H1 (cell line): ENCODE data around the gene LCN15. TPM values are rescaled to one million over a fixed set of nuclear protein-coding genes. Genes with fewer than 3 reads are reported as not detected.
"Not testable (repeated sequence)": the region's sequence is repeated elsewhere in the genome, so short reads cannot be mapped to it uniquely, and the experiment has no call there.

Experiments
- CTCF ChIA-PET: fragments of 300-600 bp; sonication (Branson Sonifier 250); formaldehyde crosslinking; loops from one replicate; lab custom pipeline; 2021; ENCODE audit not compliant: partially characterized antibody; lab: Charles Lee
- POLR2A ChIA-PET: fragments of 300-600 bp; sonication (Branson Sonifier 250); formaldehyde crosslinking; loops from one replicate; lab custom pipeline; 2021; ENCODE audit warnings: inconsistent platforms; ENCODE audit not compliant: partially characterized antibody; lab: Charles Lee
- DNase-seq, 2 experiments: peaks; one replicate each; pipeline versions ENCODE4 v3.0.0 to v3.0.0-alpha.2; 2010 to 2022; ENCODE audit warnings: low spot score in 2 of 2, low read depth in 1 of 2, mixed read lengths in 1 of 2
- FAIRE-seq: peaks from 2 replicates; lab custom pipeline; 2011; peaks lifted over from hg19 to GRCh38; lab: Jason Lieb, UNC
- H2AFZ ChIP-seq: 2 replicates; pipeline ENCODE4 v1.8.1; 2012; ENCODE audit warnings: low read length, inconsistent platforms
- H2AK5ac ChIP-seq: 2 replicates; pipeline ENCODE4 v1.6.1; 2013; ENCODE audit warnings: low read depth, low read length
- H2BK120ac ChIP-seq: replicated peaks from 2 replicates; pipeline ENCODE3; 2013; ENCODE audit warnings: low read depth, low read length, inconsistent platforms
- H2BK12ac ChIP-seq: 2 replicates; pipeline ENCODE4 v1.6.1; 2013; ENCODE audit warnings: low read depth, low read length
- H2BK15ac ChIP-seq: 2 replicates; pipeline ENCODE4 v1.6.1; 2013; ENCODE audit warnings: low read length
- H2BK20ac ChIP-seq: 2 replicates; pipeline ENCODE4 v1.6.1; 2013; ENCODE audit warnings: low read length
- H2BK5ac ChIP-seq: 2 replicates; pipeline ENCODE4 v1.6.1; 2013; ENCODE audit warnings: low read depth, low read length
- H3K14ac ChIP-seq: 2 replicates; pipeline ENCODE4 v1.6.1; 2013; ENCODE audit warnings: inconsistent platforms; ENCODE audit not compliant: insufficient read length
- H3K18ac ChIP-seq: 2 replicates; pipeline ENCODE4 v1.6.1; 2013; ENCODE audit warnings: low read length; ENCODE audit errors: extremely low read depth
- H3K23ac ChIP-seq: 2 replicates; pipeline ENCODE4 v1.6.1; 2013; ENCODE audit warnings: inconsistent platforms; ENCODE audit not compliant: insufficient read length
- H3K23me2 ChIP-seq: 2 replicates; pipeline ENCODE4 v1.6.1; 2013; ENCODE audit warnings: low read depth, low read length
- H3K27ac ChIP-seq: 2 replicates; pipeline ENCODE4 v1.6.1; 2011; ENCODE audit warnings: low read depth, low read length, inconsistent platforms
- H3K27me3 ChIP-seq, 4 experiments: replicated peaks in 1 of 4; 1 replicate in 1 of 4; 2 replicates in 3 of 4; pipeline versions ENCODE4 v1.6.1 to v1.8.1; 2011 to 2013; ENCODE audit warnings: low read length in 3 of 4, mild to moderate bottlenecking in 3 of 4, inconsistent platforms in 2 of 4, mixed read lengths in 2 of 4, moderate library complexity in 1 of 4; ENCODE audit not compliant: control insufficient read depth in 3 of 4, insufficient read depth in 3 of 4; ENCODE audit errors: extremely low read depth in 1 of 4
- H3K36me3 ChIP-seq, 4 experiments: 2 replicates each; pipeline versions ENCODE4 v1.6.1 to v1.8.1; 2011 to 2013; ENCODE audit warnings: mild to moderate bottlenecking in 4 of 4, low read length in 3 of 4, moderate library complexity in 2 of 4, control low read depth in 1 of 4, inconsistent platforms in 1 of 4; ENCODE audit not compliant: insufficient read depth in 4 of 4, control insufficient read depth in 2 of 4
- H3K4ac ChIP-seq: replicated peaks from 2 replicates; pipeline ENCODE3; 2013; ENCODE audit warnings: low read length, low read depth, mixed read lengths, inconsistent platforms; ENCODE audit not compliant: insufficient read length
- H3K4me1 ChIP-seq, 4 experiments: replicated peaks in 1 of 4; 1 replicate in 1 of 4; 2 replicates in 3 of 4; pipeline versions ENCODE4 v1.6.1 to v1.8.1; 2011 to 2013; ENCODE audit warnings: low read length in 3 of 4, inconsistent platforms in 2 of 4, mixed read lengths in 1 of 4; ENCODE audit not compliant: insufficient read depth in 4 of 4, control insufficient read depth in 3 of 4
- H3K4me2 ChIP-seq, 2 experiments: 2 replicates each; pipeline versions ENCODE4 v1.6.1 to v1.8.1; 2011 to 2013; ENCODE audit warnings: low read depth in 2 of 2, low read length in 2 of 2, control low read depth in 1 of 2, inconsistent platforms in 1 of 2, mild to moderate bottlenecking in 1 of 2; ENCODE audit not compliant: insufficient read depth in 1 of 2
- H3K4me3 ChIP-seq, 4 experiments: fragments of 200-600, 300-600 bp in 1 of 4; sonication (generic), shearing (Covaris generic), sonication (Bioruptor Twin) in 1 of 4; 2 replicates each; pipeline versions ENCODE4 v1.5.1 to v1.8.1; 2011 to 2016; ENCODE audit warnings: low read length in 4 of 4, low read depth in 3 of 4, control low read depth in 2 of 4, inconsistent platforms in 2 of 4, mild to moderate bottlenecking in 2 of 4, mixed read lengths in 1 of 4, moderate library complexity in 1 of 4; ENCODE audit not compliant: insufficient read depth in 2 of 4; ENCODE audit errors: extremely low read depth in 1 of 4
- H3K56ac ChIP-seq: replicated peaks from 2 replicates; pipeline ENCODE3; 2013; ENCODE audit warnings: low read depth, mild to moderate bottlenecking, mixed read lengths, low read length, inconsistent platforms; ENCODE audit not compliant: insufficient read length
- H3K79me1 ChIP-seq: 2 replicates; pipeline ENCODE4 v1.6.1; 2013; ENCODE audit warnings: low read depth, low read length, control low read depth
- H3K79me2 ChIP-seq, 2 experiments: 2 replicates each; pipeline versions ENCODE4 v1.6.1 to v1.8.1; 2012 to 2013; ENCODE audit warnings: low read length in 2 of 2, mild to moderate bottlenecking in 2 of 2, inconsistent platforms in 1 of 2; ENCODE audit not compliant: insufficient read depth in 2 of 2, control insufficient read depth in 1 of 2
- H3K9ac ChIP-seq, 4 experiments: replicated peaks in 1 of 4; 1 replicate in 1 of 4; 2 replicates in 3 of 4; pipeline versions ENCODE4 v1.6.1 to v1.8.1; 2011 to 2013; ENCODE audit warnings: low read depth in 3 of 4, low read length in 3 of 4, control low read depth in 2 of 4, mild to moderate bottlenecking in 2 of 4, moderate library complexity in 2 of 4, inconsistent platforms in 1 of 4; ENCODE audit errors: extremely low read depth in 1 of 4
- H3K9me3 ChIP-seq, 2 experiments: 2 replicates each; pipeline versions ENCODE4 v1.6.1 to v1.8.1; 2012 to 2013; ENCODE audit warnings: mild to moderate bottlenecking in 2 of 2, moderate library complexity in 2 of 2, control low read depth in 1 of 2, inconsistent platforms in 1 of 2, low read depth in 1 of 2, low read length in 1 of 2, mixed read lengths in 1 of 2; ENCODE audit not compliant: insufficient read depth in 2 of 2
- H4K20me1 ChIP-seq, 2 experiments: replicated peaks in 1 of 2; 2 replicates each; pipeline versions ENCODE3 to v1.8.1; 2011 to 2013; ENCODE audit warnings: inconsistent platforms in 2 of 2, low read length in 2 of 2, mild to moderate bottlenecking in 1 of 2; ENCODE audit not compliant: insufficient read depth in 2 of 2, control insufficient read depth in 1 of 2
- H4K5ac ChIP-seq: 2 replicates; pipeline ENCODE4 v1.6.1; 2013; ENCODE audit warnings: low read length, low read depth, mixed read lengths, inconsistent platforms; ENCODE audit not compliant: insufficient read length
- H4K8ac ChIP-seq: 2 replicates; pipeline ENCODE4 v1.8.0; 2013; ENCODE audit warnings: mild to moderate bottlenecking, moderate library complexity, low read length, inconsistent platforms; ENCODE audit not compliant: insufficient read depth; ENCODE audit errors: extremely low read depth
- H4K91ac ChIP-seq: replicated peaks from 2 replicates; pipeline ENCODE3; 2013; ENCODE audit warnings: low read length, mixed read lengths, inconsistent platforms; ENCODE audit not compliant: insufficient read length
- CTCF ChIP-seq, 3 experiments: IDR thresholded peaks; 1 replicate in 2 of 3; 2 replicates in 1 of 3; pipeline versions ENCODE4 v1.5.1 to v1.6.1; 2011; ENCODE audit warnings: low read length in 3 of 3, mild to moderate bottlenecking in 3 of 3, inconsistent platforms in 2 of 3, low read depth in 1 of 3, moderate library complexity in 1 of 3; ENCODE audit not compliant: insufficient read depth in 1 of 3; ENCODE audit errors: control extremely low read depth in 1 of 3
- EP300 ChIP-seq, 2 experiments: IDR thresholded peaks; 1 replicate in 1 of 2; 2 replicates in 1 of 2; pipeline ENCODE4 v1.6.1; 2011 to 2012; ENCODE audit warnings: low read depth in 2 of 2, low read length in 2 of 2, mild to moderate bottlenecking in 2 of 2, borderline replicate concordance in 1 of 2, inconsistent platforms in 1 of 2, moderate library complexity in 1 of 2
- GABPA ChIP-seq: IDR thresholded peaks from 2 replicates; pipeline ENCODE4 v1.6.1; 2011; ENCODE audit warnings: mild to moderate bottlenecking, low read length, moderate library complexity, borderline replicate concordance; ENCODE audit not compliant: insufficient read depth
- RAD21 ChIP-seq, 2 experiments: IDR thresholded peaks in 1 of 2; conservative IDR thresholded peaks in 1 of 2; 2 replicates each; pipeline ENCODE4 v1.6.1; 2011; ENCODE audit warnings: low read depth in 2 of 2, low read length in 2 of 2, improper control_type of control experiment in 1 of 2, inconsistent platforms in 1 of 2, mild to moderate bottlenecking in 1 of 2, moderate library complexity in 1 of 2
- RXRA ChIP-seq: IDR thresholded peaks from 2 replicates; pipeline ENCODE4 v1.6.1; 2011; ENCODE audit warnings: low read depth, mild to moderate bottlenecking, low read length, moderate library complexity; ENCODE audit not compliant: insufficient read depth
- YY1 ChIP-seq: IDR thresholded peaks from 2 replicates; pipeline ENCODE4 v1.6.1; 2011; ENCODE audit warnings: low read depth, mild to moderate bottlenecking, low read length
- WGBS, 2 experiments: shearing (Covaris generic) in 1 of 2; methylation state at CpG; one replicate each; pipeline versions ENCODE4 v1.1.6 to v1.1.7; 2013 to 2015; ENCODE audit warnings: low lambda C conversion rate in 2 of 2, mixed read lengths in 2 of 2, inconsistent platforms in 1 of 2, low coverage in 1 of 2, missing lambda C conversion rate in 1 of 2; ENCODE audit not compliant: insufficient replicate concordance in 2 of 2, insufficient coverage in 1 of 2, insufficient read length in 1 of 2; ENCODE audit errors: extremely low coverage in 1 of 2, missing lambda C conversion rate in 1 of 2; 5-methylcytosine and 5-hydroxymethylcytosine counted together
- polyA plus RNA-seq, 7 experiments: library from polyadenylated mRNA; depleted of rRNA in 3 of 7; stranded (reverse) in 5 of 7; unstranded in 2 of 7; fragments of >200 nt in 5 of 7; fragments of 200-250 nt in 2 of 7; gene quantifications; 1 replicate in 5 of 7; 2 replicates in 1 of 7; 4 replicates in 1 of 7; pipeline versions ENCODE4 v1.2.1 to v1.2.3, GENCODE V29; 2011 to 2013; ENCODE audit warnings: missing spikeins in 2 of 7, mixed read lengths in 2 of 7
- total RNA-seq: library from RNA; stranded (reverse); fragmentation: NEBNext Ultra II Directional; extraction: Animal tissue kit (Norgen Biotek cat#: 25700); gene quantifications from 2 replicates; pipeline ENCODE4 v1.2.1, GENCODE V29; 2021

The LCN15 gene
- total and polyA plus RNA-seq, 2 of the 8 experiments (the other 6 are each of a cell fraction or from before 2014, with no cell fraction given): 0.08 to 0.47 TPM

- peak; percentile 50; the same call in 1 of the 2 replicates for TF ChIP-seq GABPA
- no peak for TF ChIP-seq EP300 (IDR thresholded peaks at IDR 0.05; ENCODE audit: borderline replicate concordance in 1 of 2, low read depth in 2 of 2, low read length in 2 of 2)
- peak; percentile 94 to 97 for TF ChIP-seq RAD21 (IDR thresholded peaks at IDR 0.05 in 1 of 2, conservative IDR thresholded peaks at IDR 0.05 in 1 of 2; ENCODE audit: low read depth in 2 of 2, low read length in 2 of 2)
- peak; percentile 67 to 95 (median 79) for TF ChIP-seq CTCF (IDR thresholded peaks at IDR 0.05; ENCODE audit: control extremely low read depth in 1 of 3, insufficient read depth in 1 of 3, low read depth in 1 of 3, low read length in 3 of 3)
- no peak for TF ChIP-seq RXRA
- TF ChIP-seq YY1: peak; percentile 58; the same call in 1 of the 2 replicates
Measured at GRCh38 chr9:136787690-136788400, 23.5 kb upstream of the LCN15 start (continued).

- H3K4me2 ChIP-seq, H3K4me1 ChIP-seq, H2AFZ ChIP-seq, H3K14ac ChIP-seq, H3K4ac ChIP-seq, FAIRE-seq, H3K9ac ChIP-seq, H3K27ac ChIP-seq, H3K79me2 ChIP-seq, H2BK20ac ChIP-seq, H3K18ac ChIP-seq, H2BK5ac ChIP-seq, H2BK12ac ChIP-seq, H4K91ac ChIP-seq, H2BK120ac ChIP-seq, H3K23me2 ChIP-seq, H2BK15ac ChIP-seq, H3K56ac ChIP-seq, POLR2A ChIA-PET, H2AK5ac ChIP-seq, H3K36me3 ChIP-seq, H3K9me3 ChIP-seq, H4K20me1 ChIP-seq, H3K27me3 ChIP-seq, H3K79me1 ChIP-seq, H3K23ac ChIP-seq, H3K4me3 ChIP-seq, DNase-seq, H4K8ac ChIP-seq, H4K5ac ChIP-seq: not testable (repeated sequence)
- 65% methylated on average over 4 of the region's 4 CpGs; no CpG with 5 or more reads in 1 of the 2 experiments for WGBS, 2 experiments
- CTCF ChIA-PET: interaction anchor here (0.6 to 4.3 kb wide), 14 partner anchors 11 to 248 kb away, joined by 3 to 37 read pairs (median 4); partner anchors contain the start of genes AJM1 and LCN8
Measured at GRCh38 chr9:136786983-136787382, 22.7 kb upstream of the LCN15 start.
